HepG2 (cell line): ENCODE data around the gene GDPD4. TPM values are rescaled to one million over a fixed set of nuclear protein-coding genes. Genes with fewer than 3 reads are reported as not detected.

Experiments used
- ATAC-seq: fragments of 200-7000 bp; cut with Tn5 transposase; 3 replicates; pipeline ENCODE4 v1.9.1; 2020; ENCODE audit warnings: mild to moderate bottlenecking, moderate library complexity
- BruUV-seq: library from RNA; stranded (reverse); fragments of 400-500 nt; replicated peaks from 2 replicates; lab custom pipeline; 2021; lab: Mats Ljungman, UMichigan
- CTCF ChIA-PET: fragments of 300-600 bp; formaldehyde crosslinking; extraction: SDS; loops from one replicate; lab custom pipeline; 2021; ENCODE audit warnings: low total read pairs, inconsistent platforms, low intra/inter-chr PET ratio; lab: Yijun Ruan, JAX
- POLR2A ChIA-PET: fragments of 350-600 bp; sonication (Branson Sonifier 250); formaldehyde crosslinking; loops from one replicate; lab custom pipeline; 2020; ENCODE audit warnings: antibody characterized with exemption, inconsistent platforms; lab: Yijun Ruan, JAX
- DNase-seq: peaks from one replicate; pipeline ENCODE4 v3.0.0-alpha.2; 2015; ENCODE audit warnings: low spot score
- FAIRE-seq: peaks from 3 replicates; lab custom pipeline; 2011; peaks lifted over from hg19 to GRCh38; lab: Jason Lieb, UNC
- H2AFZ ChIP-seq: one replicate; pipeline ENCODE4 v1.6.1; 2011; ENCODE audit warnings: low read length, inconsistent platforms
- H3K27ac ChIP-seq: fragments of 300-600 bp; 3 replicates; pipeline ENCODE4 v1.8.0; 2011; ENCODE audit warnings: mixed run types, mild to moderate bottlenecking, mixed read lengths, low read length, inconsistent platforms; ENCODE audit not compliant: insufficient read depth; ENCODE audit errors: extremely low read length
- H3K27me3 ChIP-seq, 2 experiments: fragments of 200-600 bp in 1 of 2; 2 replicates in 1 of 2; 3 replicates in 1 of 2; pipeline versions ENCODE4 v1.6.0 to v1.8.0; 2011; ENCODE audit warnings: low read length in 2 of 2, mild to moderate bottlenecking in 2 of 2, moderate library complexity in 2 of 2, inconsistent platforms in 1 of 2; ENCODE audit not compliant: insufficient read depth in 2 of 2, control insufficient read depth in 1 of 2
- H3K36me3 ChIP-seq, 2 experiments: fragments of 200-600 bp in 1 of 2; replicated peaks in 1 of 2; 2 replicates in 1 of 2; 3 replicates in 1 of 2; pipeline versions ENCODE4 v1.5.1 to v1.8.0; 2011; ENCODE audit warnings: low read length in 2 of 2, inconsistent platforms in 1 of 2; ENCODE audit not compliant: insufficient read depth in 2 of 2, control insufficient read depth in 1 of 2
- H3K4me1 ChIP-seq: 2 replicates; pipeline ENCODE4 v1.5.1; 2012; ENCODE audit warnings: low read length, inconsistent platforms; ENCODE audit not compliant: insufficient read depth
- H3K4me2 ChIP-seq: 2 replicates; pipeline ENCODE4 v1.6.0; 2011; ENCODE audit warnings: low read depth, low read length, inconsistent platforms
- H3K4me3 ChIP-seq, 3 experiments: fragments of 200-600 bp in 1 of 3; sonication (generic), shearing (Covaris generic) in 1 of 3; replicated peaks in 1 of 3; 2 replicates each; pipeline ENCODE4 v1.5.1; 2011 to 2016; ENCODE audit warnings: low read length in 3 of 3, inconsistent platforms in 2 of 3, low read depth in 2 of 3, mild to moderate bottlenecking in 2 of 3, control low read depth in 1 of 3, mixed read lengths in 1 of 3; ENCODE audit not compliant: insufficient read depth in 1 of 3
- H3K79me2 ChIP-seq: one replicate; pipeline ENCODE4 v1.6.1; 2011; ENCODE audit warnings: low read length, inconsistent platforms; ENCODE audit not compliant: insufficient read depth
- H3K9ac ChIP-seq: 2 replicates; pipeline ENCODE4 v1.6.0; 2011; ENCODE audit warnings: mild to moderate bottlenecking, low read depth, low read length, inconsistent platforms; ENCODE audit not compliant: insufficient read depth
- H3K9me3 ChIP-seq: 2 replicates; pipeline ENCODE4 v1.5.1; 2012; ENCODE audit warnings: mild to moderate bottlenecking, low read length
- H4K20me1 ChIP-seq: 2 replicates; pipeline ENCODE4 v1.6.0; 2011; ENCODE audit warnings: inconsistent platforms, mild to moderate bottlenecking, low read length, moderate library complexity; ENCODE audit not compliant: insufficient read depth
- GPN1 ChIP-seq: sonication (generic); formaldehyde crosslinking; IDR thresholded peaks from 2 replicates; pipeline ENCODE4 v1.5.1; 2020; ENCODE audit warnings: missing genetic modification reagents, borderline replicate concordance
- HNF4G ChIP-seq, 2 experiments: sonication (generic) in 1 of 2; formaldehyde crosslinking in 1 of 2; IDR thresholded peaks; 2 replicates each; pipeline versions ENCODE4 v1.4.0 to v1.6.1; 2011 to 2020; ENCODE audit warnings: borderline replicate concordance in 2 of 2, low read depth in 2 of 2, mild to moderate bottlenecking in 2 of 2, low read length in 1 of 2, missing genetic modification reagents in 1 of 2, moderate library complexity in 1 of 2
- MAFF ChIP-seq: IDR thresholded peaks from 2 replicates; pipeline ENCODE4 v1.6.1; 2011; ENCODE audit warnings: low read depth, low read length, improper control_type of control experiment
- MAFK ChIP-seq, 2 experiments: IDR thresholded peaks in 1 of 2; conservative IDR thresholded peaks in 1 of 2; 2 replicates each; pipeline ENCODE4 v1.6.1; 2011; ENCODE audit warnings: improper control_type of control experiment in 2 of 2, low read length in 2 of 2
- NFKBIZ ChIP-seq: IDR thresholded peaks from 2 replicates; pipeline ENCODE4 v1.6.1; 2018; ENCODE audit warnings: missing genetic modification reagents, missing compliant biosample characterization
- NR3C1 ChIP-seq: sonication (generic); formaldehyde crosslinking; IDR thresholded peaks from 2 replicates; pipeline ENCODE4 v1.4.0; 2020; ENCODE audit warnings: missing genetic modification reagents
- PAWR ChIP-seq: sonication (generic); formaldehyde crosslinking; IDR thresholded peaks from 2 replicates; pipeline ENCODE4 v1.4.0; 2020; ENCODE audit warnings: missing genetic modification reagents, mild to moderate bottlenecking, borderline replicate concordance
- SALL2 ChIP-seq: sonication (generic); formaldehyde crosslinking; IDR thresholded peaks from 2 replicates; pipeline ENCODE4 v1.8.1; 2023; ENCODE audit warnings: mild to moderate bottlenecking, missing genetic modification reagents, inconsistent platforms
- ZNF713 ChIP-seq: sonication (generic); formaldehyde crosslinking; IDR thresholded peaks from 2 replicates; pipeline ENCODE4 v1.4.0; 2020; ENCODE audit warnings: mild to moderate bottlenecking, missing genetic modification reagents
- ZNF790 ChIP-seq: sonication (generic); formaldehyde crosslinking; IDR thresholded peaks from 2 replicates; pipeline ENCODE4 v1.8.0; 2022; ENCODE audit warnings: missing genetic modification reagents, mild to moderate bottlenecking, borderline replicate concordance
- WGBS: methylation state at CpG from one replicate; pipeline ENCODE4 v1.1.6; 2017; ENCODE audit warnings: low lambda C conversion rate; 5-methylcytosine and 5-hydroxymethylcytosine counted together
- in situ Hi-C: cut with HindIII; loops from 2 replicates; pipeline ENCODE4 v1.10.0; 2017; ENCODE audit warnings: low pct_unique_long_range_greater_than_20kb; ENCODE audit not compliant: extremely low pct_ligation_motif_present
- intact Hi-C: fragments of 100-400 bp; cut with micrococcal nuclease; formaldehyde crosslinking; loops from one replicate; pipeline ENCODE4 v1.10.0; 2022; ENCODE audit not compliant: unreplicated experiment
- polyA plus RNA-seq, 8 experiments: library from polyadenylated mRNA; depleted of rRNA in 3 of 8; stranded (reverse) in 7 of 8; unstranded in 1 of 8; fragments of >200 nt; fragmentation: Illumina TruSeq in 4 of 8; extraction: Trizol in 4 of 8; gene quantifications; 2 replicates each; pipeline versions ENCODE4 v1.2.1 to v1.2.3, GENCODE V29; 2011 to 2016; ENCODE audit warnings: low read depth in 4 of 8, missing spikeins in 1 of 8, mixed read lengths in 1 of 8; ENCODE audit not compliant: insufficient read depth in 1 of 8
- total RNA-seq, 5 experiments: library from RNA; depleted of rRNA; stranded (reverse); fragments of >200 nt; fragmentation: Illumina TruSeq; extraction: Trizol; gene quantifications; 2 replicates each; pipeline ENCODE4 v1.2.3, GENCODE V29; 2016; ENCODE audit warnings: low read depth in 1 of 5
- TF ChIP-seq, protein P1 (sequence below): sonication (generic); formaldehyde crosslinking; IDR thresholded peaks from 2 replicates; pipeline ENCODE4 v1.5.1; 2020; ENCODE audit warnings: missing genetic modification reagents, mild to moderate bottlenecking, borderline replicate concordance

GDPD4 gene
- total and polyA plus RNA-seq, 2 of the 13 experiments (the other 11 are each of a cell fraction or from before 2014, with no cell fraction given) = not detected

DNA sequence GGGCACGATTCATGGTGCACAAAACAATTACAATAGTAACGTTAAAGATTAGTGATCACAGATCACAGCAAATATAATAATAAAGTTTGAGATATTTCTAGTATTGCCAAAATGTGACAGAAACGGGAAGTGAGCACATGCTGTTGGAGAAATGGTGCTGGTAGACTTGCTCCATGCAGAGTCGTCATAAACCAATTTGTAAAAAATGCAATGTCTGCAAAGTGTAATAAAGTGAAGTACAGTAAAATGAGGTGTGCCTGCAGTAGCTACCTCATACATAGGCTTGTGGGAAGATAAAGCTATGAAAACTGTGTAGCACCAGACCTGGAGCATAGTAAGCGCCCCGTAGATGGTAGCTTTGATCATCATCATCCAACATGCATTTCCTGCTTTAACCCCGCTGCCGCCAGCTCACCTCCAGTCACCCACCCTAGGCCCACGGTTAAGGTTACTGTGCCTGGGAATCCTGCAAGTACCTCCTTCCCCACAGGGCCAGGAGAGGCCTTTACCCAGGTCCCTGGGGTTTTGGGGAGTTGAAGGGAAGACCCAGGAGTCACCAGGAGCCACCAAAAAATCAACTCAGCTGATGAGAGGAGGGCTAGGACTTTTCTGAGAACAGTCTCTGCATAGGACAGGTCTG, 114.3 kb downstream of the GDPD4 start:
- no peak overlapping the region for H3K27ac ChIP-seq
- CTCF ChIA-PET = interaction anchor here (1.5 to 3.7 kb wide), 2 partner anchors 60 to 360 kb away, joined by 3 to 150 read pairs; partner anchors contain the start of gene MYO7A
- intact Hi-C loops = no loop called here
- no peak for ATAC-seq
- in situ Hi-C loops = loop anchor here (5.0 kb wide), 1 partner anchor 60 kb away; the partner anchor contains the start of gene MYO7A
- WGBS = 93% methylated on average over 9 of the region's 9 CpGs
- no TSS peak for BruUV-seq
- no peaks in the 10 kb centered on the region for H3K9me3 ChIP-seq
- no peaks in the 10 kb centered on the region for H3K27me3 ChIP-seq
- no peaks in the 10 kb centered on the region for H3K79me2 ChIP-seq
- no peak for DNase-seq
- POLR2A ChIA-PET = interaction anchor here (2.3 kb wide), 1 partner anchor 60 kb away, joined by 9 read pairs; the partner anchor contains the start of gene MYO7A
- no peak overlapping the region for H2AFZ ChIP-seq
- no peak overlapping the region for H3K4me2 ChIP-seq
- H3K4me1 ChIP-seq = no peaks in the 10 kb centered on the region
- no peak for FAIRE-seq
- no peaks in the 10 kb centered on the region; a peak in 1 of 5 replicates for H3K36me3 ChIP-seq
- 0 out of 2 replicates have a peak, but pooled peaks have one; percentile 45 for TF ChIP-seq MAFF
- no peak for TF ChIP-seq ZNF790 (CRISPR knock-in tag)
- peak in 1 of 2 experiments; percentile 61; a peak in 2 of 4 replicates for TF ChIP-seq MAFK (conservative IDR thresholded peaks at IDR 0.05 in 1 of 2, IDR thresholded peaks at IDR 0.05 in 1 of 2; ENCODE audit: low read length in 2 of 2)
- no peak for TF ChIP-seq GPN1
- no peak for TF ChIP-seq NR3C1 (CRISPR knock-in tag)
- TF ChIP-seq NFKBIZ (CRISPR knock-in tag) = no peak
- TF ChIP-seq, protein P1, sequence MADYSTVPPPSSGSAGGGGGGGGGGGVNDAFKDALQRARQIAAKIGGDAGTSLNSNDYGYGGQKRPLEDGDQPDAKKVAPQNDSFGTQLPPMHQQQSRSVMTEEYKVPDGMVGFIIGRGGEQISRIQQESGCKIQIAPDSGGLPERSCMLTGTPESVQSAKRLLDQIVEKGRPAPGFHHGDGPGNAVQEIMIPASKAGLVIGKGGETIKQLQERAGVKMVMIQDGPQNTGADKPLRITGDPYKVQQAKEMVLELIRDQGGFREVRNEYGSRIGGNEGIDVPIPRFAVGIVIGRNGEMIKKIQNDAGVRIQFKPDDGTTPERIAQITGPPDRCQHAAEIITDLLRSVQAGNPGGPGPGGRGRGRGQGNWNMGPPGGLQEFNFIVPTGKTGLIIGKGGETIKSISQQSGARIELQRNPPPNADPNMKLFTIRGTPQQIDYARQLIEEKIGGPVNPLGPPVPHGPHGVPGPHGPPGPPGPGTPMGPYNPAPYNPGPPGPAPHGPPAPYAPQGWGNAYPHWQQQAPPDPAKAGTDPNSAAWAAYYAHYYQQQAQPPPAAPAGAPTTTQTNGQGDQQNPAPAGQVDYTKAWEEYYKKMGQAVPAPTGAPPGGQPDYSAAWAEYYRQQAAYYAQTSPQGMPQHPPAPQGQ (CRISPR knock-in tag) = no peak
- no peak for TF ChIP-seq HNF4G (IDR thresholded peaks at IDR 0.05; ENCODE audit: borderline replicate concordance, low read depth, low read length)
- TF ChIP-seq HNF4G (CRISPR knock-in tag; IDR thresholded peaks at IDR 0.05; ENCODE audit: borderline replicate concordance, low read depth) = no peak
- TF ChIP-seq ZNF713 = no peak
- no peak for TF ChIP-seq PAWR (CRISPR knock-in tag)
- no peak for TF ChIP-seq SALL2 (CRISPR knock-in tag)
- TF ChIP-seq, all 625 proteins: peak for 2
- no peak overlapping the region for H3K4me3 ChIP-seq
- H3K9ac ChIP-seq = no peak overlapping the region
- H4K20me1 ChIP-seq = no peaks in the 10 kb centered on the region
